Smooth muscle cell (in vitro differentiated cells): ENCODE data around the gene SPCS1. TPM values are rescaled to one million over a fixed set of nuclear protein-coding genes. Genes with fewer than 3 reads are reported as not detected.

Experiments used
- DNase-seq: peaks from one replicate; lab custom pipeline; 2025; ENCODE audit not compliant: unreplicated experiment; lab: John Stamatoyannopoulos, UW
- H2AFZ ChIP-seq: fragments of 200-600 bp; sonication (generic); 2 replicates; pipeline ENCODE4 v1.6.0; 2016; ENCODE audit warnings: antibody characterized with exemption, low read depth, mild to moderate bottlenecking
- H3F3A ChIP-seq: fragments of 200-600 bp; sonication (generic); 2 replicates; pipeline ENCODE4 v1.6.0; 2017; ENCODE audit warnings: antibody characterized with exemption, low read depth
- H3K27ac ChIP-seq: fragments of 200-600 bp; sonication (generic); 2 replicates; pipeline ENCODE4 v1.5.1; 2016; ENCODE audit warnings: low read depth, mild to moderate bottlenecking
- H3K27me3 ChIP-seq: fragments of 200-600 bp; sonication (generic); 2 replicates; pipeline ENCODE4 v1.6.1; 2016; ENCODE audit warnings: low read depth, mild to moderate bottlenecking
- H3K36me3 ChIP-seq: fragments of 200-600 bp; sonication (generic); 2 replicates; pipeline ENCODE4 v1.5.1; 2016; ENCODE audit warnings: low read depth
- H3K4me1 ChIP-seq: fragments of 200-600 bp; sonication (generic); 2 replicates; pipeline ENCODE4 v1.5.1; 2016; ENCODE audit warnings: low read depth
- H3K4me2 ChIP-seq: fragments of 200-600 bp; sonication (generic); 2 replicates; pipeline ENCODE4 v1.6.0; 2016; ENCODE audit warnings: mild to moderate bottlenecking
- H3K4me3 ChIP-seq: fragments of 200-600 bp; sonication (generic); 2 replicates; pipeline ENCODE4 v1.5.1; 2016; ENCODE audit warnings: mild to moderate bottlenecking
- H3K79me2 ChIP-seq: fragments of 200-600 bp; sonication (generic); 2 replicates; pipeline ENCODE4 v1.6.0; 2016; ENCODE audit warnings: low read depth, mild to moderate bottlenecking
- H3K9ac ChIP-seq: fragments of 200-600 bp; sonication (generic); 2 replicates; pipeline ENCODE4 v1.6.0; 2016; ENCODE audit warnings: low read depth
- H3K9me3 ChIP-seq: fragments of 200-600 bp; sonication (generic); replicated peaks from 2 replicates; pipeline ENCODE4 v1.5.1; 2016; ENCODE audit warnings: low read depth
- H4K20me1 ChIP-seq: fragments of 200-600 bp; sonication (generic); 2 replicates; pipeline ENCODE4 v1.6.0; 2016; ENCODE audit warnings: low read depth
- CTCF ChIP-seq: fragments of 200-600 bp; sonication (generic); IDR thresholded peaks from 2 replicates; pipeline ENCODE4 v1.5.1; 2017; ENCODE audit warnings: borderline replicate concordance, mild to moderate bottlenecking, antibody characterized with exemption; ENCODE audit not compliant: insufficient read depth, poor library complexity, severe bottlenecking
- WGBS: methylation state at CpG from one replicate; pipeline ENCODE4 v1.1.7; 2016; ENCODE audit warnings: low lambda C conversion rate; 5-methylcytosine and 5-hydroxymethylcytosine counted together
- polyA plus RNA-seq: library from polyadenylated mRNA; unstranded; fragments of >200 nt; fragmentation: Nextera tagmentation; extraction: Ambion mirVana; gene quantifications from 2 replicates; pipeline ENCODE4 v1.2.1, GENCODE V29; 2016
- total RNA-seq: library from RNA; depleted of rRNA; stranded (reverse); fragments of >200 nt; gene quantifications from 2 replicates; pipeline ENCODE4 v1.2.3, GENCODE V29; 2014

SPCS1 gene
- total and polyA plus RNA-seq, 2 experiments from 2014 or later: 329 to 409 TPM

GRCh38 chr3:52679199-52679538 is 26.7 kb upstream of the SPCS1 start:
- no peak for DNase-seq
- Histone ChIP-seq H3K79me2 (peaks cover 67% of the 10 kb centered on the region), H3K9ac (no peak overlapping the region), H3K27me3 (no peaks in the 10 kb centered on the region), H4K20me1 (peaks cover 22% of the 10 kb centered on the region), H3K4me1 (peaks cover under 1% of the 10 kb centered on the region), H3K4me3 (no peak overlapping the region), H2AFZ (no peak overlapping the region), H3K4me2 (no peak overlapping the region), H3K27ac (no peak overlapping the region), H3F3A (no peaks in the 10 kb centered on the region), H3K9me3 (no peaks in the 10 kb centered on the region), H3K36me3 (peaks cover 24% of the 10 kb centered on the region)
- WGBS: 94% methylated on average over 3 of the region's 3 CpGs
- TF ChIP-seq CTCF: no peak

- Histone ChIP-seq H3K4me2 (no peak overlapping the region), H3K9ac (no peak overlapping the region), H4K20me1 (peaks cover 22% of the 10 kb centered on the region), H3K4me1 (peaks cover 7% of the 10 kb centered on the region), H3F3A (no peaks in the 10 kb centered on the region), H3K4me3 (no peak overlapping the region), H3K79me2 (peaks cover 72% of the 10 kb centered on the region), H3K27me3 (no peaks in the 10 kb centered on the region), H3K9me3 (no peaks in the 10 kb centered on the region), H3K27ac (no peak overlapping the region), H3K36me3 (peaks cover 24% of the 10 kb centered on the region), H2AFZ (no peak overlapping the region)
- no peak for DNase-seq
- 96% methylated on average over 1 of the region's 1 CpG for WGBS
- no peak for TF ChIP-seq CTCF
Measured at GRCh38 chr3:52679811-52680210, 26.1 kb upstream of the SPCS1 start.

GRCh38 chr3:52681596-52681995 is 24.3 kb upstream of the SPCS1 start:
- H3K4me3 ChIP-seq: no peak overlapping the region
- peak overlapping the region; percentile 37 for H3K27ac ChIP-seq
- 92% methylated on average over 3 of the region's 3 CpGs for WGBS
- H3K27me3 ChIP-seq: no peaks in the 10 kb centered on the region
- H3K36me3 ChIP-seq: peaks cover 18% of the 10 kb centered on the region
- peak overlapping the region; percentile 2 for H3K9ac ChIP-seq
- H3K4me2 ChIP-seq: no peak overlapping the region
- no peaks in the 10 kb centered on the region for H3K9me3 ChIP-seq
- H3K79me2 ChIP-seq: peaks cover 78% of the 10 kb centered on the region
- H2AFZ ChIP-seq: no peak overlapping the region
- H3K4me1 ChIP-seq: peaks cover 8% of the 10 kb centered on the region
- no peak for DNase-seq
- peaks cover 22% of the 10 kb centered on the region for H4K20me1 ChIP-seq
- TF ChIP-seq CTCF: no peak
- no peaks in the 10 kb centered on the region for H3F3A ChIP-seq

- Histone ChIP-seq H3F3A (no peaks in the 10 kb centered on the region), H3K4me1 (peaks cover 12% of the 10 kb centered on the region), H2AFZ (no peak overlapping the region), H3K9ac (peak overlapping the region; percentile 2), H4K20me1 (peaks cover 22% of the 10 kb centered on the region), H3K79me2 (peaks cover 82% of the 10 kb centered on the region), H3K27me3 (no peaks in the 10 kb centered on the region), H3K36me3 (peaks cover 18% of the 10 kb centered on the region), H3K9me3 (no peaks in the 10 kb centered on the region), H3K27ac (peak overlapping the region; percentile 37), H3K4me2 (no peak overlapping the region), H3K4me3 (no peak overlapping the region)
- no peak for DNase-seq
- TF ChIP-seq CTCF: peak; percentile 11
Measured at GRCh38 chr3:52682016-52682415, 23.9 kb upstream of the SPCS1 start.
